Measurements from ENCODE around the gene LRRC4B.

DNA sequence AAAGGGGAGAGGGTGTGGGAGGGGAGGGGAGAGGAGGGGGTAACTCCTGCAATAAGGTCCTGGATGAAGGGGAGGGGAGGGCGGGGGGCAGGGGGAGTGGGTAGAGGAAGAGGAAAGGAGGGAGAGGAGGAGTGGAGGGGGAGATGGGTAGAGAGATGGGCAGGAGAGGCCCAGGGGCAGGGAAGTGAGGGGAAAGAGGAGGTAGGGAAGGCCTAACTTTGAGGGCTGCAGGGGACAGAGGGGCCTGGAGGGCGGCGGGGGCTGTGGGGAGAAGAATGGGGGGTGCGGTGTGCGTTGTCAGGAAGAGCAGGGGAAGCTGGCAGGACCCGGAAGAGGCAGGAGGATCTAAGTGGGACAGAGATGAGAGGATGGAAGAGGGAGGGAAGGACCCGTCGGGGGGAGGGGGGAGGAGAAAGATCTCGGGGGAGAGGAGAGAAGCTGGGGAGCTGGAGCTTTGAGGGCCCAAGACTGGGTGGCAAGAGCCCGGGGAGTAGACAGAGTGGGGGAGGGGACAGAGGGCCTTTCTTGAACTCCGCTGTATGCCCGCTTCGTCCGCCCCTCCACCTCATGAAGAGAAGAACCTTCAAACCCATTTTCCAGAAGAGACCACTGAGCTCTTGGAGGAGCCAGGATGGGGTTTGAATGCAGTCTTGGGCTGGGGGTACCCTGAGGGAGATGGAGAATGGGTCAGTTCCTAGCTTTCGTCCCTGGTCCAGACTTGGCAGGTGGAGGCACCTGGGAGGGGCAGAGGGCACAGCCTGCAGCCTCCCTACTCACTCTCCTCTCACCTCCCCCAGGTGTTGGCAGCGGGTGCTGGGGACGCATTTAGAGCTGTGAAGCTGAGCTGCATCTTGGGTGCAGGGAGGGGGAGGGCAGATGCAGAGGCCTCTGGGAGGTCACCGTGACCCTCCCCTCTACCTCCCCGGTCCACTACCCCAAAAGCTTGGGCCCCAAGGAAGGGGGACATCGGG lies 778 bp upstream of the LRRC4B start:
- TF ChIP-seq, protein P1, sequence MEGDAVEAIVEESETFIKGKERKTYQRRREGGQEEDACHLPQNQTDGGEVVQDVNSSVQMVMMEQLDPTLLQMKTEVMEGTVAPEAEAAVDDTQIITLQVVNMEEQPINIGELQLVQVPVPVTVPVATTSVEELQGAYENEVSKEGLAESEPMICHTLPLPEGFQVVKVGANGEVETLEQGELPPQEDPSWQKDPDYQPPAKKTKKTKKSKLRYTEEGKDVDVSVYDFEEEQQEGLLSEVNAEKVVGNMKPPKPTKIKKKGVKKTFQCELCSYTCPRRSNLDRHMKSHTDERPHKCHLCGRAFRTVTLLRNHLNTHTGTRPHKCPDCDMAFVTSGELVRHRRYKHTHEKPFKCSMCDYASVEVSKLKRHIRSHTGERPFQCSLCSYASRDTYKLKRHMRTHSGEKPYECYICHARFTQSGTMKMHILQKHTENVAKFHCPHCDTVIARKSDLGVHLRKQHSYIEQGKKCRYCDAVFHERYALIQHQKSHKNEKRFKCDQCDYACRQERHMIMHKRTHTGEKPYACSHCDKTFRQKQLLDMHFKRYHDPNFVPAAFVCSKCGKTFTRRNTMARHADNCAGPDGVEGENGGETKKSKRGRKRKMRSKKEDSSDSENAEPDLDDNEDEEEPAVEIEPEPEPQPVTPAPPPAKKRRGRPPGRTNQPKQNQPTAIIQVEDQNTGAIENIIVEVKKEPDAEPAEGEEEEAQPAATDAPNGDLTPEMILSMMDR (IDR thresholded peaks at IDR 0.05) = no peak
- TF ChIP-seq POLR2A (IDR thresholded peaks at IDR 0.05) = no peak
